GM12875 (cell line): ENCODE data around the gene SLC7A9.

Source experiments
- H3K4me3 ChIP-seq: one replicate; pipeline ENCODE4 v1.5.1; 2011; ENCODE audit warnings: low read depth, low read length, control low read depth
- CTCF ChIP-seq: IDR thresholded peaks from 2 replicates; pipeline ENCODE4 v1.5.1; 2011; ENCODE audit warnings: low read depth, mild to moderate bottlenecking, control low read depth, inconsistent platforms, low read length, moderate library complexity, borderline replicate concordance; ENCODE audit not compliant: insufficient read depth

SLC7A9 gene

GRCh38 chr19:32831611-32832010 is 38.0 kb downstream of the SLC7A9 start:
- no peak for TF ChIP-seq CTCF

GRCh38 chr19:32830231-32831014 is 39.1 kb downstream of the SLC7A9 start:
- no peak for TF ChIP-seq CTCF
- no peak overlapping the region for H3K4me3 ChIP-seq

More at GRCh38 chr19:32831611-32832010, 38.0 kb downstream of the SLC7A9 start:
- no peak overlapping the region for H3K4me3 ChIP-seq

GRCh38 chr19:32829345-32829896 is 40.1 kb downstream of the SLC7A9 start:
- no peak for TF ChIP-seq CTCF
- H3K4me3 ChIP-seq, result no peak overlapping the region

DNA sequence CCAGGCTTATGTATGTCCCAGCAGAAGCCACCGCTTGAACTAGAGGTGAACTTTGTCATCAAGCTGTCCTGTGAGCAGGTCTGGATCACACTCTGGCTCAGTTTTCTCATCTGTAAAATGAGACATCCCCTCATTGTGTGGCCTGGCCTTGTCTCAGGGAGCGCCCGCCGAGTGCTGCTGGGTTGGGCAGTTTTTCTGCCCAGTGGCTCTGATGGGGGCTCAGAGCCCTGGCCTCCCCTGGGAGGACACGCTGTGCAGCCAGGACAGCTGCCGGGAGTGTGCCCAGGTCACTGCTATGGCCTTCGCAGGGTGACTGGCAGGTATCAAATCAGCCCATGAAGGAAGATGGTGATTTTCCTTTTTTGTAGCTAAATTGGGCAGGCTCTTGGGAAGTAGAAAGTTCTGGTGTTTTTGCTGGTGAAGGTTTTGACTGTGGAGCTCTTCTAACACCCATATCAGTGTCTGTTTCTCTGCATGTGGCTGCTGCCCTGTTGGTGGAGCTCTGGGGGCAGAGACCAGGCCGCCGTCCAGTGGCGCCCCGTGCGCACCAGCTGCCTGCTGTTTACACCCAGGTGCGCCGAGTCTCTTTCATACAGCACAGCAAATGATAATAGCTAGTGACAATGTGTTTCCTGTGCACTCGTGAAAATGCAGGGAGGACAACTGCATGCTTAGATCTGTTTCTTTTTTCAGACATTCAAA is 40.8 kb downstream of the SLC7A9 start:
- no peak overlapping the region for H3K4me3 ChIP-seq
- TF ChIP-seq CTCF, result no peak

DNA sequence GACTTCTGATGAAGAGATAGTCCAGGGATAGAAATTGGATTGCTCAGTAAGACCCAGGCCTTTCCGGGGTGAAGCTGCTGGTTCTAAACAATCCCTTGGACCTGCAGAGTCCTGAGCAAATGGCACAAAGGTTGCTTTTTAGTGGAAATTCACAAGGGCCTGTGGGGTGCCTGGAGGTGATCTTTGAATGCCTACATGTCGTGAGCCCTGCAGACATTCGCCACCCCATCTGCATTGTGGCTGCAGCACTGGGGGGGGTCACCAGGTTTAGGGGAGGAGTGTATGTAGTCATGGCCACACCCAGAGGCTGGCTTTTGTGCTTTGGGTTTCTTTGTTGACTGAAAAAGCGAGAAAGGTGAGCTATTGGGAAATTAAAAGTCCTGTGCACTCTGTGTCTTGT is 41.4 kb downstream of the SLC7A9 start:
- H3K4me3 ChIP-seq, result no peak overlapping the region
- TF ChIP-seq CTCF, result no peak

DNA sequence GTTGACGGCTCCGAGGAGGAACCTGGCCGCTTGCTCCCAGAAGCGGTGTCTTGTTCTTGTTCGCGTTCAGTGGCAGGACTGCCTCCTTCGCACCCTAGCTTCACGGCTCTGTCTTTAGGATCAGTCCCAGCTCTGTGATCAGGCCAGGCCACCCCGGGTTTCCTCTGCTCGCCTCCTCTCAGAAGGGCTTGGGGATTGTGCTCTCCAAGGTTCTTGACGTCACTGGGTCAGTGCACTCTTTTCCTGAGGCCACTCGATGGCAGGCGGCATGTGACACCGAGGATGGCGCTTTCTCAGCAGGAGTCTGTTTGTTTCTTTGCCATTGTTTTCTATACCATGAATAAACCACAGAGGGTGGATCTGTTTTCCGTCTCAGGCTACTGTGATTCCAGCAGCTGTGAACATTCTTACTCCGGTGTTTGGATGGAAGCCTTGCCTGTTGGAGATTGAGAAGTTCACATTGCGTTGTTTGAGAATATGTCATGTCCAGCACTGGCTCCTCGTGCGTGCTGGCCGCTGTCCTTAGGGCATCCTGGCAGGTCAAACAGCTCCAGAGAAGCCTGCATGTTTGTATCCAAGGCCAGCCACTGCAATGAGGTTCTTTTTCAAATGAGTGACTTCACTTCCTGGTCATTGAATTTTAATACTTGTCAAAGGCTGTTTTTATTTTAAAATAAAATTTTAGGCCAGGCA is 44.5 kb downstream of the SLC7A9 start:
- no peak overlapping the region for H3K4me3 ChIP-seq

More for the DNA sequence above, 44.5 kb downstream of the SLC7A9 start:
- no peak for TF ChIP-seq CTCF
